GM10847 (cell line): Measurements from ENCODE around the gene FCGBP.

Source experiments
- POLR2A ChIP-seq: IDR thresholded peaks from 2 replicates; pipeline ENCODE4 v1.6.1; 2011; ENCODE audit not compliant: insufficient read length; ENCODE audit errors: extremely low read depth

Gene FCGBP

DNA sequence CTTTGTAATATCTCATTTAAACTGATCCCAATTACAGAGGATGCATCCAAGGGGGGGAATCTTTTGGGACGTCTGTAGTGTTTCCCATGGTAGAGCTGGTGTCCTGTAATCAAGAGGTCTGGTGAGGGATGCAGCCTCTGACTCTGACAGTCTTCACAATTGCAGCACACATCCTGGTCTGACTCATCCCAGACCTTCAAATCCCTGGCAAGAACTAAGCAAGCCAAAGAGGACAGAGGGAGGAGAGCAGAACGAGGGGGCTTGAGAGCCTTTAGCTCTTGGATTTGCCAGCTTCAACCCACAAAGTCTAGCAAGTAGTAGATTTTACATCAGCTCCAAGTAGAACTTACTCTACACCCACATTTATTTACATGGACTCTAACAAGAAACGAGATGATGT is 17.3 kb upstream of the FCGBP start:
- TF ChIP-seq POLR2A: no peak

- TF ChIP-seq POLR2A: no peak
Measured at GRCh38 chr19:39951065-39951650, 16.7 kb upstream of the FCGBP start.

DNA sequence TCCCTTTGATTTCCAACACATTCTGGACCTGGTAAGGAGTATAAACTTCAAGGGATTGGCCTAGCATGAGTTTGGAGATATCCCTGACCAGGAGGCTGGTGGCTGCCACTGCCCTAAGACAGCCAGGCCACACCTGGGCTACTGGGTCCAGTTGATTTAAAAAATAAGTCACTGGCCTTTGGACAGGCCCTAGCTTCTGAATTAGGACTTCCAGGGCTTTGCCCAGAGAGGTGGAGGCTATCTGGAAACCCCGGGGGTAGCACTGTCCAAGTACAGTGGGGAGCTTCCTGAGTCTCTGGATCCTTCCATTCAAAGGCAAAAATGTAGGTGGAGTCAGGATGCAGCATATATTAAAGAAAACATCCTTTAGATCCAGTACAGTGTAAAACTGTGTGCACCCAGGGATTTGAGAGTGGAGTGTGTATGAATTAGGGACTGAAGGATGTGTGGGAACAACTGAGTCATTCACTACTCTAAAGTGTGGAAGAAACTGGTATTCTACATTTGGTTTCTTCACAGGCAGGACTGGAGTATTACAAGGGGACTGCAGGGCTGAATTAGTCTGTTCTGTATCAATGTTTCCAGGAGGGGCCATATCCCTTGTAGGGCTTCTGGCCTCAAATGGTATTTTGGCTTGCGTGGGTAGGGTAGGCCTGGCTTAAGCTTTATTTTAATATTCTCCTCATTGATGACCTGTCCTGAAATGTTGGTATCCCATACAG is 14.8 kb upstream of the FCGBP start:
- TF ChIP-seq POLR2A: no peak

- no peak for TF ChIP-seq POLR2A
Measured at GRCh38 chr19:39946532-39946931, 12.1 kb upstream of the FCGBP start.

- no peak for TF ChIP-seq POLR2A
Measured at GRCh38 chr19:39943586-39943985, 9.2 kb upstream of the FCGBP start.

- no peak for TF ChIP-seq POLR2A
Measured at GRCh38 chr19:39942366-39942730, 7.9 kb upstream of the FCGBP start.

- no peak for TF ChIP-seq POLR2A
Measured at GRCh38 chr19:39941615-39942365, 7.4 kb upstream of the FCGBP start.

- TF ChIP-seq POLR2A: no peak
Measured at GRCh38 chr19:39941151-39941550, 6.7 kb upstream of the FCGBP start.

DNA sequence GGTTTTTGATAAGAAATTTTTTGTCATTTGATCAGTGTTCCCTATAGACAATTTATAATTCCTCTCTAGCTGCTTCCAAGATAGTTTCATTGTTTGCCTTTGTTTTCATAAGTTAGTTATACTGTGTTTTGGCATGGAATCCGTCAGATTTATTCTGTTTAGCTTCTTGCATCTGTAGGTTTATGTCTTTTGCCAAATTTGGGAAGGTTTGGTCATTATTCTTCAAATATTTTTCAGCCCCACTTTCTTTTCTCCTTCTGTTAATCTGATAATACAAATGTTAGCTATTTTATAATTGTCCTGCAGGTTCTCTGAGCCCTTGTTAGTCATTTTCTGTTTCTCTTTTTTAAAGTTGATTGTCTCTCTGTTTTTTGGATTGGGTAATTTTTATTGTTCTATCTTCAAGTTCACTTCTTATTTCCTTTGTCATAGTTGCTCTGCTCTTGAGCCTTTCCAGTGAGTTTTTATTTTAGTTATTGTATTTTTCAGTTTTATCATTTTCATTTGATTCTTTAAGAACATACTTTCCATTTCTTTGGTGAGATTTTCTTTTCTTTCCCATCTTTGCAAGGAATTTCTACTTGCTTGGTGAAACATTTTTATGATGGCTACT is 5.9 kb upstream of the FCGBP start:
- no peak for TF ChIP-seq POLR2A

DNA sequence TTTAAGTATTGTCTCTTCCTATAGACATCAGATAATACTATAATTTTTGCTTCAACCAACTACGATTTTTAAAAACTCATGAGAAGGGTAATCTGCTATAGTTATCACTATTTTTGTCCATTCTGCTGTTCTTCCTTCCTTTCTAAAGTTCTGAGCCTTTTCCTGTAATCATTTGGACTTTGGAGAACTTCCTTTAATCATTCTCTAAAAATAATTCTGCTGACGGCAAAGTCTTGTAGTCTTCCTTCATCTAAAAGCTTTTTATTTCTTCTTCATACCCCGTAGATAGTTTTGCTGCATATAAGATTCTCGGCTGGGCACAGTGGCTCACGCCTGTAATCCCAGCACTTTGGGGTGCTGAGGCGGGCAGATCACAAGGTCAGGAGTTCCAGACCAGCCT is 5.1 kb upstream of the FCGBP start:
- no peak for TF ChIP-seq POLR2A

DNA sequence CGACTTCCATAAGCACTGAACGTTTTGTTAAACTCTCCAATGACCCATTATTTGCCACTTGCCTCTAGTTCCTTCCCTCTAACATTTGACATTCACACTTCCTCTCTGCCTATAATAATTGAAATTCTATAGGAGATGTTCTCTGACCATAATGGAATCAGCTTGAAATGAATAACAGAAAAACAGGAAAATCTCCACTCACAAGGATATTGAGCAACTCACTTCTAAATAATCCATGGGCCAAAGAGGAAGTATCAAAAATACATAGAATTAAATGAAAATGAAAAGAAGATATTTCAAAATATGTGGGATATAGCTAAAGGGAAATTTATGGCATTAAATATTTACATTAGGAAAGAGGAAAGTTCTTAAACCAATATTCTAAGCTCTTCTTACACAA is 3.4 kb upstream of the FCGBP start:
- TF ChIP-seq POLR2A: no peak

- TF ChIP-seq POLR2A: no peak
Measured at GRCh38 chr19:39937094-39937720, 2.8 kb upstream of the FCGBP start.

DNA sequence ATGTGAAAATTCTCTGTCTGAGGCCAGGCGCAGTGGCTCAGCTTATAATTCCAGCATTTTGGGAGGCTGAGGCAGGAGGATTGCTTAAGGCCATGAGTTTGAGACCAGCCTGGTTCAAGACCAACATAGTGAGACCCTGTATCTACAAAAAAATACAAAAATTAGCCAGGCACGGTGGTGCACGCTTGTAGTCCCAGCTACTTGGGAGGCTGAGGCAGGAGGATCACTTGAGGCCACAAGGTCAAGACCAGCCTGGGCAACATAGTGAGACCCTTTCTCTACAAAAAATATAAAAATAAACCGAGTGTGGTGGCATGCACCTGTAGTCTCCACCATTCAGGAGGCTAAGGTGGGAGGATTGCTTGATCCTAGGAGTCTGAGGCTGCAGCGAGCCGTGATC is 2.2 kb upstream of the FCGBP start:
- TF ChIP-seq POLR2A: no peak

GRCh38 chr19:39936020-39936419 is 1.6 kb upstream of the FCGBP start:
- no peak for TF ChIP-seq POLR2A

GRCh38 chr19:39935364-39935661 is 879 bp upstream of the FCGBP start:
- TF ChIP-seq POLR2A: no peak

DNA sequence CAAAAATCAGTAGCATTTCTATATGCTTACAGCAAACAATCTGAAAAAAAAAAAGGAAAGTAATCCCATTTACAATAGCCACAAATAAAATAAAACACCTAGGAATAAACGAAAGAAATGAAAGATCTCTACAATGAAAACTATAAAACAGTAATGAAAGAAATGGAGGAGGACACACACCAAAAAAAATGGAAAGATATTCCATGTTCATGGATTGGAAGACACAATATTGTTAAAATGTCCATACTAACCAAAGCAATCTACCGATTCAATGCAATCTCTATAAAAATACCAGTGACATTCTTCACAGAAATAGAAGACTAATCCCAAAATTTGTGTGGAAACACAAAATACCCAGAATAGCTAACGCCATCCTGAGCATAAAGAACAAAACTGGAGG is 4.7 kb downstream of the FCGBP start:
- no peak for TF ChIP-seq POLR2A

GRCh38 chr19:39928357-39928725 is 6.1 kb downstream of the FCGBP start:
- TF ChIP-seq POLR2A: no peak
